Neural cell (in vitro differentiated cells): ENCODE results near the gene KRT12.

Source experiments
- TF ChIP-seq, protein P1 (sequence below): fragments of 450-650 bp; IDR thresholded peaks from 2 replicates; pipeline ENCODE4 v1.5.1; 2014; ENCODE audit warnings: antibody characterized with exemption, mild to moderate bottlenecking, moderate library complexity; ENCODE audit not compliant: poor library complexity, severe bottlenecking
- TF ChIP-seq, protein P2 (sequence below): IDR thresholded peaks from 2 replicates; pipeline ENCODE4 v1.6.1; 2012; ENCODE audit warnings: borderline replicate concordance

DNA sequence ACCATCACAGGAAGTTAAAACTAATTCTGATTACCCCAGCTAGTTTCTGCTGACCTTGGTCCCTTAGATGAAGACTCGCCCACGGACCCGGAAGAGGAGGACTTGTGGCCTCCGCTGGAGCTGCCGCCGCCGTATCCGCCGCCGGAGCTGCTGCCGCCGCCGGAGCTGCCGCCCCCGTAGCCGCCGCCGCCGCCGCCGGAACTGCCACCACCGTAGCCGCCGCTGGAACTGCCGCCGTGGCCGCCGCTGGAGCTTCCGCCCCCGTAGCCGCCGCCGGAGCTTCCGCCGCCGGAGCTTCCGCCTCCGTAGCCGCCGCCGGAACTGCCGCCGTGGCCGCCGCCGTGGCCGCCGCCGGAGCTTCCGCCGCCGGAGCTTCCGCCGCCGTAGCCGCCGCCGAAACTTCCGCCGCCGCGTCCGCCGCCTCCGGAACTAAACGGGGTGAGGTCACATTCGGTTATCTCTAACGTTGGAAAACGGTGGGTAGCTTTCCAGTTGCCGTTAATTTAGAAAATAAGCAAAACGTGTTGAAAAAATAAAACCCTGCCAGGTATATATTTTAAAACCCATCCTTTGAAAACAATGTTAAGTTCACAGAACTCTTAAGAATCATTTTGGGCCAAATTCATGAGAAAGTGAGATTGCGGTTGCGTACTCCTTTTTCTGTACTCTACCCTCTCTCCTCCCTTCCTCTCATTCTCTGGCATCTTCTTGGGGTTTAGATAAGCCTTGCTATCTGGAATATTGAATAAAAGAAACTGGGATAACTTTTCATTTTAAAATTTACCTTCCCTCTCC is 48.1 kb downstream of the KRT12 start:
- TF ChIP-seq, protein P1, sequence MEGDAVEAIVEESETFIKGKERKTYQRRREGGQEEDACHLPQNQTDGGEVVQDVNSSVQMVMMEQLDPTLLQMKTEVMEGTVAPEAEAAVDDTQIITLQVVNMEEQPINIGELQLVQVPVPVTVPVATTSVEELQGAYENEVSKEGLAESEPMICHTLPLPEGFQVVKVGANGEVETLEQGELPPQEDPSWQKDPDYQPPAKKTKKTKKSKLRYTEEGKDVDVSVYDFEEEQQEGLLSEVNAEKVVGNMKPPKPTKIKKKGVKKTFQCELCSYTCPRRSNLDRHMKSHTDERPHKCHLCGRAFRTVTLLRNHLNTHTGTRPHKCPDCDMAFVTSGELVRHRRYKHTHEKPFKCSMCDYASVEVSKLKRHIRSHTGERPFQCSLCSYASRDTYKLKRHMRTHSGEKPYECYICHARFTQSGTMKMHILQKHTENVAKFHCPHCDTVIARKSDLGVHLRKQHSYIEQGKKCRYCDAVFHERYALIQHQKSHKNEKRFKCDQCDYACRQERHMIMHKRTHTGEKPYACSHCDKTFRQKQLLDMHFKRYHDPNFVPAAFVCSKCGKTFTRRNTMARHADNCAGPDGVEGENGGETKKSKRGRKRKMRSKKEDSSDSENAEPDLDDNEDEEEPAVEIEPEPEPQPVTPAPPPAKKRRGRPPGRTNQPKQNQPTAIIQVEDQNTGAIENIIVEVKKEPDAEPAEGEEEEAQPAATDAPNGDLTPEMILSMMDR: no peak
- TF ChIP-seq, protein P2, sequence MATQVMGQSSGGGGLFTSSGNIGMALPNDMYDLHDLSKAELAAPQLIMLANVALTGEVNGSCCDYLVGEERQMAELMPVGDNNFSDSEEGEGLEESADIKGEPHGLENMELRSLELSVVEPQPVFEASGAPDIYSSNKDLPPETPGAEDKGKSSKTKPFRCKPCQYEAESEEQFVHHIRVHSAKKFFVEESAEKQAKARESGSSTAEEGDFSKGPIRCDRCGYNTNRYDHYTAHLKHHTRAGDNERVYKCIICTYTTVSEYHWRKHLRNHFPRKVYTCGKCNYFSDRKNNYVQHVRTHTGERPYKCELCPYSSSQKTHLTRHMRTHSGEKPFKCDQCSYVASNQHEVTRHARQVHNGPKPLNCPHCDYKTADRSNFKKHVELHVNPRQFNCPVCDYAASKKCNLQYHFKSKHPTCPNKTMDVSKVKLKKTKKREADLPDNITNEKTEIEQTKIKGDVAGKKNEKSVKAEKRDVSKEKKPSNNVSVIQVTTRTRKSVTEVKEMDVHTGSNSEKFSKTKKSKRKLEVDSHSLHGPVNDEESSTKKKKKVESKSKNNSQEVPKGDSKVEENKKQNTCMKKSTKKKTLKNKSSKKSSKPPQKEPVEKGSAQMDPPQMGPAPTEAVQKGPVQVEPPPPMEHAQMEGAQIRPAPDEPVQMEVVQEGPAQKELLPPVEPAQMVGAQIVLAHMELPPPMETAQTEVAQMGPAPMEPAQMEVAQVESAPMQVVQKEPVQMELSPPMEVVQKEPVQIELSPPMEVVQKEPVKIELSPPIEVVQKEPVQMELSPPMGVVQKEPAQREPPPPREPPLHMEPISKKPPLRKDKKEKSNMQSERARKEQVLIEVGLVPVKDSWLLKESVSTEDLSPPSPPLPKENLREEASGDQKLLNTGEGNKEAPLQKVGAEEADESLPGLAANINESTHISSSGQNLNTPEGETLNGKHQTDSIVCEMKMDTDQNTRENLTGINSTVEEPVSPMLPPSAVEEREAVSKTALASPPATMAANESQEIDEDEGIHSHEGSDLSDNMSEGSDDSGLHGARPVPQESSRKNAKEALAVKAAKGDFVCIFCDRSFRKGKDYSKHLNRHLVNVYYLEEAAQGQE: no peak
